Neural cell (in vitro differentiated cells): ENCODE results near the gene LRWD1. TPM values are rescaled to one million over a fixed set of nuclear protein-coding genes. Genes with fewer than 3 reads are reported as not detected.

ENCODE experiments used
- H2AFZ ChIP-seq: fragments of 200-600, 300-800 bp; sonication (generic), shearing (Covaris generic); 2 replicates; pipeline ENCODE4 v1.6.0; 2014; ENCODE audit warnings: low read depth, mild to moderate bottlenecking, antibody characterized with exemption, low read length, moderate library complexity
- H3F3A ChIP-seq: fragments of 200-600 bp; shearing (Covaris generic); 2 replicates; pipeline ENCODE4 v1.6.1; 2016; ENCODE audit warnings: mild to moderate bottlenecking, moderate library complexity, mixed read lengths, antibody characterized with exemption, low read length; ENCODE audit not compliant: insufficient read depth, poor library complexity, severe bottlenecking
- H3K27ac ChIP-seq: fragments of 200-600, 300-800 bp; sonication (generic), shearing (Covaris generic); 2 replicates; pipeline ENCODE4 v1.5.1; 2014; ENCODE audit warnings: mild to moderate bottlenecking, low read length, moderate library complexity
- H3K27me3 ChIP-seq: fragments of 300-800, 200-600 bp; sonication (generic), shearing (Covaris generic); 2 replicates; pipeline ENCODE4 v1.6.0; 2014; ENCODE audit warnings: mild to moderate bottlenecking, low read depth, low read length, moderate library complexity; ENCODE audit not compliant: insufficient read depth
- H3K36me3 ChIP-seq: fragments of 300-800, 200-600 bp; sonication (generic), shearing (Covaris generic); 2 replicates; pipeline ENCODE4 v1.5.1; 2014; ENCODE audit warnings: mild to moderate bottlenecking, antibody characterized with exemption, low read length, moderate library complexity; ENCODE audit not compliant: insufficient read depth
- H3K4me2 ChIP-seq: fragments of 300-800, 200-600 bp; sonication (generic), shearing (Covaris generic); 2 replicates; pipeline ENCODE4 v1.6.0; 2014; ENCODE audit warnings: mild to moderate bottlenecking, low read length
- H3K4me3 ChIP-seq: fragments of 300-800, 200-600 bp; sonication (generic), shearing (Covaris generic); 2 replicates; pipeline ENCODE4 v1.5.1; 2014; ENCODE audit warnings: mild to moderate bottlenecking, low read length, moderate library complexity
- H3K79me2 ChIP-seq: fragments of 200-600 bp; shearing (Covaris generic); replicated peaks from 2 replicates; pipeline ENCODE4 v1.6.0; 2014; ENCODE audit warnings: mild to moderate bottlenecking, low read length, moderate library complexity; ENCODE audit not compliant: insufficient read depth
- H3K9ac ChIP-seq: fragments of 300-800, 200-600 bp; sonication (generic), shearing (Covaris generic); 2 replicates; pipeline ENCODE4 v1.6.1; 2016; ENCODE audit warnings: mild to moderate bottlenecking, low read length, mixed read lengths
- H3K9me2 ChIP-seq: fragments of 200-600 bp; shearing (Covaris generic); 2 replicates; pipeline ENCODE4 v1.6.1; 2016; ENCODE audit warnings: mild to moderate bottlenecking, low read length, mixed read lengths; ENCODE audit not compliant: insufficient read depth
- H3K9me3 ChIP-seq: fragments of 200-600, 300-800 bp; sonication (generic), shearing (Covaris generic); 2 replicates; pipeline ENCODE4 v1.6.1; 2016; ENCODE audit warnings: mild to moderate bottlenecking, mixed run types, low read length, moderate library complexity, mixed read lengths
- H4K20me1 ChIP-seq: fragments of 200-600 bp; shearing (Covaris generic); 2 replicates; pipeline ENCODE4 v1.6.1; 2016; ENCODE audit warnings: mild to moderate bottlenecking, mixed run types; ENCODE audit not compliant: insufficient read depth
- CTCF ChIP-seq: fragments of 450-650 bp; IDR thresholded peaks from 2 replicates; pipeline ENCODE4 v1.5.1; 2014; ENCODE audit warnings: antibody characterized with exemption, mild to moderate bottlenecking, moderate library complexity; ENCODE audit not compliant: poor library complexity, severe bottlenecking
- EP300 ChIP-seq: fragments of 450-650 bp; conservative IDR thresholded peaks from 2 replicates; pipeline ENCODE4 v1.6.1; 2014; ENCODE audit warnings: antibody characterized with exemption, mild to moderate bottlenecking, moderate library complexity; ENCODE audit not compliant: poor library complexity, severe bottlenecking
- EZH2 ChIP-seq: fragments of 200-600, 300-800 bp; shearing (Covaris generic), sonication (generic); IDR thresholded peaks from 2 replicates; pipeline ENCODE4 v1.6.1; 2014; ENCODE audit warnings: antibody characterized with exemption, low read length, borderline replicate concordance, mild to moderate bottlenecking; ENCODE audit not compliant: insufficient read depth, poor library complexity, severe bottlenecking
- MXI1 ChIP-seq: fragments of 450-650 bp; conservative IDR thresholded peaks from 2 replicates; pipeline ENCODE4 v1.6.1; 2014; ENCODE audit warnings: antibody characterized with exemption, mild to moderate bottlenecking; ENCODE audit not compliant: poor library complexity, severe bottlenecking
- POLR2AphosphoS5 ChIP-seq: IDR thresholded peaks from 2 replicates; pipeline ENCODE4 v1.6.1; 2012
- RAD21 ChIP-seq: fragments of 450-650 bp; conservative IDR thresholded peaks from 2 replicates; pipeline ENCODE4 v1.6.1; 2014; ENCODE audit warnings: antibody characterized with exemption, mild to moderate bottlenecking, moderate library complexity
- REST ChIP-seq: IDR thresholded peaks from 2 replicates; pipeline ENCODE4 v1.6.1; 2012; ENCODE audit warnings: borderline replicate concordance
- SMC3 ChIP-seq: fragments of 450-650 bp; conservative IDR thresholded peaks from 2 replicates; pipeline ENCODE4 v1.6.1; 2014; ENCODE audit warnings: antibody characterized with exemption, mild to moderate bottlenecking, moderate library complexity; ENCODE audit not compliant: poor library complexity
- TAF1 ChIP-seq: IDR thresholded peaks from 2 replicates; pipeline ENCODE4 v1.6.1; 2012; ENCODE audit warnings: low read depth
- polyA plus RNA-seq: library from polyadenylated mRNA; depleted of rRNA; stranded (reverse); fragments of >200 nt; gene quantifications from 2 replicates; pipeline ENCODE4 v1.2.3, GENCODE V29; 2014

The LRWD1 gene
- polyA plus RNA-seq, 1 donor from 2014 or later: 85.5 TPM

GRCh38 chr7:102416406-102416805 lies 48.4 kb upstream of the LRWD1 start:
- Histone ChIP-seq H2AFZ (no peak overlapping the region), H3K27ac (no peak overlapping the region), H3F3A (no peaks in the 10 kb centered on the region), H3K4me3 (no peak overlapping the region), H3K27me3 (no peaks in the 10 kb centered on the region), H3K36me3 (no peaks in the 10 kb centered on the region), H3K4me2 (no peak overlapping the region), H3K9me3 (no peaks in the 10 kb centered on the region), H4K20me1 (no peaks in the 10 kb centered on the region), H3K9ac (no peak overlapping the region), H3K79me2 (no peaks in the 10 kb centered on the region), H3K9me2 (no peaks in the 10 kb centered on the region)
- TF ChIP-seq POLR2AphosphoS5: no peak
- TF ChIP-seq RAD21: no peak
- no peak for TF ChIP-seq CTCF
- TF ChIP-seq EZH2: no peak
- no peak for TF ChIP-seq SMC3
- no peak for TF ChIP-seq MXI1
- TF ChIP-seq EP300: no peak
- TF ChIP-seq REST: no peak
- no peak for TF ChIP-seq TAF1

- Histone ChIP-seq H3F3A (no peaks in the 10 kb centered on the region), H3K9me3 (no peaks in the 10 kb centered on the region), H3K27me3 (no peaks in the 10 kb centered on the region), H3K4me2 (no peak overlapping the region), H3K9me2 (no peaks in the 10 kb centered on the region), H3K36me3 (no peaks in the 10 kb centered on the region), H4K20me1 (no peaks in the 10 kb centered on the region), H2AFZ (no peak overlapping the region), H3K79me2 (no peaks in the 10 kb centered on the region), H3K4me3 (no peak overlapping the region), H3K9ac (no peak overlapping the region), H3K27ac (no peak overlapping the region)
- TF ChIP-seq SMC3 (no peak), MXI1 (no peak), CTCF (no peak), RAD21 (no peak), EZH2 (no peak), POLR2AphosphoS5 (no peak), REST (no peak), TAF1 (no peak), EP300 (no peak)
Measured at GRCh38 chr7:102417105-102417504, 47.7 kb upstream of the LRWD1 start.
